Breast epithelium (tissue), 4 donors: ENCODE results near the gene ITGB6. TPM values are rescaled to one million over a fixed set of nuclear protein-coding genes. Genes with fewer than 3 reads are reported as not detected.
A peak's percentile ranks its signal among the peaks of the same experiment; 100 is the strongest.

Experiments
- DNase-seq, 2 donors: peaks; one replicate each; pipeline ENCODE4 v3.0.0-alpha.2; 2019; ENCODE audit warnings: low spot score in 2 of 2
- H3K27ac ChIP-seq, 2 donors: fragments of 200-600 bp; sonication (generic) in 1 of 2; one replicate each; pipeline ENCODE4 v1.5.1; 2016 to 2019; ENCODE audit warnings: mild to moderate bottlenecking in 1 of 2
- H3K27me3 ChIP-seq, 2 donors: fragments of 200-600 bp; sonication (generic) in 1 of 2; one replicate each; pipeline versions ENCODE4 v1.5.1 to v1.6.0; 2017 to 2019; ENCODE audit warnings: control low read depth in 1 of 2, mild to moderate bottlenecking in 1 of 2
- H3K36me3 ChIP-seq: fragments of 200-600 bp; one replicate; pipeline ENCODE4 v1.5.1; 2019
- H3K4me1 ChIP-seq, 2 donors: fragments of 200-600 bp; sonication (generic); one replicate each; pipeline ENCODE4 v1.5.1; 2016 to 2019; ENCODE audit warnings: control low read depth in 1 of 2
- H3K4me3 ChIP-seq, 3 donors: fragments of 200-600 bp; sonication (generic); 1 replicate in 2 of 3; 2 replicates in 1 of 3; pipeline ENCODE4 v1.5.1; 2016 to 2019; ENCODE audit warnings: mild to moderate bottlenecking in 3 of 3, moderate library complexity in 2 of 3
- H3K9me3 ChIP-seq, 2 donors: fragments of 200-600 bp; sonication (generic) in 1 of 2; one replicate each; pipeline ENCODE4 v1.5.1; 2016 to 2019; ENCODE audit warnings: control low read depth in 1 of 2
- POLR2A ChIP-seq: fragments of 450-650 bp; IDR thresholded peaks from one replicate; pipeline ENCODE4 v1.6.1; 2016; ENCODE audit warnings: antibody characterized with exemption, mild to moderate bottlenecking, moderate library complexity
- POLR2AphosphoS5 ChIP-seq, 3 donors: sonication (generic); formaldehyde crosslinking; IDR thresholded peaks; one replicate each; pipeline ENCODE4 v1.6.1; 2017; ENCODE audit warnings: antibody characterized with exemption in 3 of 3
- intact Hi-C: fragments of 100-400 bp; cut with DNase I; formaldehyde crosslinking; loops from one replicate; pipeline ENCODE4 v1.15.1; 2023; ENCODE audit warnings: low total_unique reads
- total RNA-seq, 3 donors: library from RNA; depleted of rRNA; stranded (reverse); fragments of >200 nt; gene quantifications; one replicate each; pipeline ENCODE4 v1.1.0, GENCODE V29; 2016
- TF ChIP-seq, protein P1 (sequence below), 3 donors: fragments of 450-650 bp; IDR thresholded peaks; one replicate each; pipeline ENCODE4 v1.5.1; 2016 to 2017; ENCODE audit warnings: antibody characterized with exemption in 3 of 3, mild to moderate bottlenecking in 3 of 3, moderate library complexity in 3 of 3

The ITGB6 gene
- total RNA-seq, 3 donors from 2014 or later = 0.16 to 46.1 (median 16.7) TPM

DNA sequence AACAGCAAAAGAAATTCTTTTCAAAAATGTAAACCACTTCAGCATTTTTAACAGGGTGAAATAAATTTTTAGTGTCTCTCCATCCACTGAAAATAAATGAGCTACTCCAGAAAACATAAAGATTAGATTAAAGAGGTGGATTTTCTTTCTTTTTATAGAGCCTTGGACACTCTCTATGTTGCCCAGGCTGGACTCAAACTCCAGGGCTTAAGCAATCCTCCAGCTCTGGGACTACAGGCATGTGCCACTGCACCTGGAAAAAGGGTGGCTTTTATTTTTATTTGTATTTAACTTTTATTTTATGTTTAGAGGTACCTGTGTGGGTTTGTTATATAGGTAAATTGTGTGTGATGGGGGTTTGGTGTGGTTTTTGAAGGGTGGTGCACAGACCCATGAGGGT, 19.9 kb downstream of the ITGB6 start:
- H3K9me3 ChIP-seq = no peaks in the 10 kb centered on the region
- no peak overlapping the region for H3K4me3 ChIP-seq
- no peak for DNase-seq
- H3K27me3 ChIP-seq = no peaks in the 10 kb centered on the region
- no peaks in the 10 kb centered on the region for H3K4me1 ChIP-seq
- TF ChIP-seq, protein P1, sequence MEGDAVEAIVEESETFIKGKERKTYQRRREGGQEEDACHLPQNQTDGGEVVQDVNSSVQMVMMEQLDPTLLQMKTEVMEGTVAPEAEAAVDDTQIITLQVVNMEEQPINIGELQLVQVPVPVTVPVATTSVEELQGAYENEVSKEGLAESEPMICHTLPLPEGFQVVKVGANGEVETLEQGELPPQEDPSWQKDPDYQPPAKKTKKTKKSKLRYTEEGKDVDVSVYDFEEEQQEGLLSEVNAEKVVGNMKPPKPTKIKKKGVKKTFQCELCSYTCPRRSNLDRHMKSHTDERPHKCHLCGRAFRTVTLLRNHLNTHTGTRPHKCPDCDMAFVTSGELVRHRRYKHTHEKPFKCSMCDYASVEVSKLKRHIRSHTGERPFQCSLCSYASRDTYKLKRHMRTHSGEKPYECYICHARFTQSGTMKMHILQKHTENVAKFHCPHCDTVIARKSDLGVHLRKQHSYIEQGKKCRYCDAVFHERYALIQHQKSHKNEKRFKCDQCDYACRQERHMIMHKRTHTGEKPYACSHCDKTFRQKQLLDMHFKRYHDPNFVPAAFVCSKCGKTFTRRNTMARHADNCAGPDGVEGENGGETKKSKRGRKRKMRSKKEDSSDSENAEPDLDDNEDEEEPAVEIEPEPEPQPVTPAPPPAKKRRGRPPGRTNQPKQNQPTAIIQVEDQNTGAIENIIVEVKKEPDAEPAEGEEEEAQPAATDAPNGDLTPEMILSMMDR (IDR thresholded peaks at IDR 0.05) = no peak
- TF ChIP-seq POLR2A (no peak), POLR2AphosphoS5 (IDR thresholded peaks at IDR 0.05) (no peak)
- H3K27ac ChIP-seq = no peak overlapping the region
- intact Hi-C loops = no loop called here
- no peaks in the 10 kb centered on the region for H3K36me3 ChIP-seq

DNA sequence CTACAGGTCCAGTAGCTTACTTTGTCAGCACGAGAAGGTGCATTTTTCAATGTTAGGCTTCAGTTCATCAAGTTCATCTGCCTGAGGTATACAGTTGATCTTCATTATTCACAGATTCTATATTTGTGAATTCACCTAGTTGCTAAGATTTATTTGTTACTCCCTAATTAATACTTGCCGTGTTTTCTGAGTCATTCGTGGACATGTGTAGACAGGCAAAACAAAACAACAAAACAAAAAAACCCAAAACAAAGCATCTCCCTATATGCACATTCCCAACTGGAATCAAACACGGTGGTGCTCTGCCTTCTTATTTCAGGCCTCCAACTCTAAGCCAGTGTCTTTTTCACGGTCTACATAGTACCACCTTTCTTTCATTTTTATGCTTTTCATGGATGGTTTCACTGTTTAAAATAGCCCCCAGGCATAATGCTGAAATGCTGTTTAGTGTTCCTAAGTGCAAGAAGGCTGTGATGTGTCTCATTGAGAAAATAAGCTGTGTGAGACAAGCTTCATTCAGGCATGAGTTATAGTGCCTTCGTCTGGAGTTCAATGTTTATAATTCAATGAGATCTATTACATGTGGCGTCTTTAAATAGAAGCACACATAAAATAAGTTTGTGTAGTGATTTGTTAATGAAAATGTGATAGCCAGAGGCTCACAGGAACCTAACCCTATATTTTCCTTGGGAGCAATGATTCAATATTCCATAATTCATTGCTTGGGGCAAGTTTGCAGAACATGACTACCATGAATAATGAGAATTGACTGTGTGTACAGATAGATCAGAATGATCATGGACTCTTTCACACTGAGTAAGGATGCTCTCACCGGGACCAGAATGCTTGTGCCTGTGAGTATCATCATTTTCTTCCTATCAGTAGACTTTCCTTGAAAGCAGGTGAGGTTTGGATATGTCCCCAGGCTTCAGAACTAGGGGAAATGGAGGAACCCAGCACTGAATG, 24.6 kb downstream of the ITGB6 start:
- intact Hi-C loops = no loop called here
- H3K27me3 ChIP-seq = no peaks in the 10 kb centered on the region
- TF ChIP-seq, protein P1 (IDR thresholded peaks at IDR 0.05) = no peak
- TF ChIP-seq POLR2AphosphoS5 (IDR thresholded peaks at IDR 0.05) = no peak
- TF ChIP-seq POLR2A = no peak

DNA sequence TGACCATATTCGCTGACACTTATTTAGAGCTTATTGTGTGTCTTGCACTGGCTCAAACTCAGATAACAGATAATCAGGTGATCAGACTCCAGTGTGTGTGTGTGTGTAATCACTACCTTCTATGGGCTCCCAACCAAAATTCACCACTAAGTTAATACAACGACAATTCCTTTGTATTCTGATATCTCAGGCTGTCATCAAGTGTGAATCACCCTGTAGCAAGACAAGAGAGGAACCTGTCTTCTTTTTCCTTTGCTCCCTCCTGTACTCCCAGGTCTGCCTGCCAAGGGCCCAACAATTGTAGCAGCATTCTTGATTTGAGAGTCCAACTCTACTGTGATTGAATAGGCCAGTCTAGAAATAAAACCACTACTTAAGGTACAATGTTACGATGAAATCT, 25.8 kb downstream of the ITGB6 start:
- TF ChIP-seq, protein P1 (IDR thresholded peaks at IDR 0.05) = no peak
- TF ChIP-seq POLR2A (no peak), POLR2AphosphoS5 (IDR thresholded peaks at IDR 0.05) (no peak)
- no peak for DNase-seq
- Histone ChIP-seq H3K27me3 (no peaks in the 10 kb centered on the region), H3K9me3 (no peaks in the 10 kb centered on the region), H3K36me3 (no peaks in the 10 kb centered on the region), H3K4me3 (no peak overlapping the region), H3K4me1 (no peaks in the 10 kb centered on the region), H3K27ac (no peak overlapping the region)
- intact Hi-C loops = no loop called here

More for the DNA sequence above, 24.6 kb downstream of the ITGB6 start:
- no peak for DNase-seq
- Histone ChIP-seq H3K27ac (no peak overlapping the region), H3K4me3 (no peak overlapping the region), H3K36me3 (no peaks in the 10 kb centered on the region), H3K4me1 (no peaks in the 10 kb centered on the region), H3K9me3 (no peaks in the 10 kb centered on the region)

DNA sequence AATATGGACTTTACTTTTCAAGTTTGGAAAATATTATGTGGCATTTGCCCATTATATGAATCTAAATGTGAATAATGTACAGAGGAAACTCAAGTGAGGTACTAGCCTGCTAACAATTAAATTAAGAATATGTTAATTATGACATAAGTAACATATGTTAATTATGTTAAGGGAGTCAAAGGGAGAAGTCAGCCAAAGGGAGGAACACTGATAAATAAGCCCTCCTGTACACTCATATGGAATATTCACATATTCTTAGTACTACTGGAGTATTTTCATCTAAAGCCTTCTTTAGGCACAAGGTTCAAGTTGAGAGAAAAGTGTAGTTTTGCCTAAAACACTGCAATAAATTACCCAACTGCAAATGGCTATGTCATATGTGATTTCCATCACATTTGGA, 30.1 kb downstream of the ITGB6 start:
- Histone ChIP-seq H3K4me1 (peaks cover 0 to 8% of the 10 kb centered on the region in 2 donors), H3K9me3 (no peaks in the 10 kb centered on the region), H3K27me3 (no peaks in the 10 kb centered on the region), H3K27ac (peak overlapping the region; percentile 8 to 48), H3K4me3 (no peak overlapping the region), H3K36me3 (no peaks in the 10 kb centered on the region)
- intact Hi-C loops = no loop called here
- no peak for DNase-seq
- no peak for TF ChIP-seq POLR2AphosphoS5 (IDR thresholded peaks at IDR 0.05)
- TF ChIP-seq POLR2A = no peak
- TF ChIP-seq, protein P1 (IDR thresholded peaks at IDR 0.05) = no peak

DNA sequence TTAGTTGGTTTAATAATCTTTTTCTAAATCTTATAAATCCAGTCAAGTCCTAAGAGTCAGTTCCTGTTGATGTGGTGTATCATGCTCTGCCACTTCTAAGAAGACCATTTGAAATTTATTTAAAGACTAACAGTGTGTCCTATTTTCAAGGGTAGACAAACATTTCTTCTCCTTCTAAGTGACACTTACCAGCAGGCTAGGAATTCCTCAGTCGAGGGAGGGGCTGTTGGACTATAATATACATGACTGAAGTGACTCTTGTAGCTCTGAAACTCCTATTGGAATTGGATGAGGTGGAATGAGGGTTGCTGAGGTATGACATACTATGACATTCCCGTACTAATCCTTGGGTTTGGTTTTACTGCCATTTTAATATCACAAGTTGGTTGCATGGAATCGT, 30.6 kb downstream of the ITGB6 start:
- no peak overlapping the region for H3K27ac ChIP-seq
- TF ChIP-seq, protein P1 (IDR thresholded peaks at IDR 0.05) = no peak
- TF ChIP-seq POLR2A = no peak
- TF ChIP-seq POLR2AphosphoS5 (IDR thresholded peaks at IDR 0.05) = no peak
- no peaks in the 10 kb centered on the region for H3K36me3 ChIP-seq
- no peak for DNase-seq
- no peaks in the 10 kb centered on the region for H3K9me3 ChIP-seq
- H3K27me3 ChIP-seq = no peaks in the 10 kb centered on the region
- peaks cover 0 to 8% of the 10 kb centered on the region in 2 donors for H3K4me1 ChIP-seq
- intact Hi-C loops = no loop called here
- H3K4me3 ChIP-seq = no peak overlapping the region
